DOHH2 (cell line): ENCODE results near the gene CMKLR1.

Experiments
- EZH2phosphoT487 ChIP-seq: fragments of 200-600 bp; sonication (generic); IDR thresholded peaks from 2 replicates; pipeline ENCODE4 v1.6.1; 2017; ENCODE audit warnings: borderline replicate concordance, mild to moderate bottlenecking, antibody characterized with exemption, low read length, moderate library complexity, mixed read lengths
- TF ChIP-seq, protein P1 (sequence below): fragments of 200-600 bp; sonication (generic); IDR thresholded peaks from one replicate; pipeline ENCODE4 v1.5.1; 2014; ENCODE audit warnings: antibody characterized with exemption, mild to moderate bottlenecking, low read depth, low read length; ENCODE audit not compliant: poor library complexity, severe bottlenecking

DNA sequence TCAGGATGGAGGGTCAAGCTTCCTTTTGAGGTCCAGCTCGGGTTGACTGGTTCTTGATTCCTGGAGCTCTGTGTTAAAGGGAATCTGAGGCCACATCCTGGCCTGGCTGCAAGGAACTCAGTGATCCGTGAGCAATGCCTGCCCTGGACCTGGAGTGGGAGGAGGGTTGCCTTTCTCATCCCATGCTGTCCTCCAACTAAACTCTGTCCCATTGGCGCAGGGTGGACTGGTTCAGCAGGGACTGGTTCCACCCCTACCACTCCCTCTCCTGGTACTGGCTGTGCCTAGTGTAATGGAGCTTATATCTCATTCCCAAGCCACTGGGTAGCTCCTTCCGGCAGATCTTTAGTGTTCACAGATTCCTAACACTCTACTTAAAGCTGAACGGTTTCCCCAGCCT, 3.9 kb upstream of the CMKLR1 start:
- TF ChIP-seq, protein P1, sequence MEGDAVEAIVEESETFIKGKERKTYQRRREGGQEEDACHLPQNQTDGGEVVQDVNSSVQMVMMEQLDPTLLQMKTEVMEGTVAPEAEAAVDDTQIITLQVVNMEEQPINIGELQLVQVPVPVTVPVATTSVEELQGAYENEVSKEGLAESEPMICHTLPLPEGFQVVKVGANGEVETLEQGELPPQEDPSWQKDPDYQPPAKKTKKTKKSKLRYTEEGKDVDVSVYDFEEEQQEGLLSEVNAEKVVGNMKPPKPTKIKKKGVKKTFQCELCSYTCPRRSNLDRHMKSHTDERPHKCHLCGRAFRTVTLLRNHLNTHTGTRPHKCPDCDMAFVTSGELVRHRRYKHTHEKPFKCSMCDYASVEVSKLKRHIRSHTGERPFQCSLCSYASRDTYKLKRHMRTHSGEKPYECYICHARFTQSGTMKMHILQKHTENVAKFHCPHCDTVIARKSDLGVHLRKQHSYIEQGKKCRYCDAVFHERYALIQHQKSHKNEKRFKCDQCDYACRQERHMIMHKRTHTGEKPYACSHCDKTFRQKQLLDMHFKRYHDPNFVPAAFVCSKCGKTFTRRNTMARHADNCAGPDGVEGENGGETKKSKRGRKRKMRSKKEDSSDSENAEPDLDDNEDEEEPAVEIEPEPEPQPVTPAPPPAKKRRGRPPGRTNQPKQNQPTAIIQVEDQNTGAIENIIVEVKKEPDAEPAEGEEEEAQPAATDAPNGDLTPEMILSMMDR, result no peak
- no peak for TF ChIP-seq EZH2phosphoT487
